ENCODE results near the gene CDH6. TPM values are rescaled to one million over a fixed set of nuclear protein-coding genes. Genes with fewer than 3 reads are reported as not detected.

CDH6 gene
- total and polyA plus RNA-seq, 2 of the 4 experiments (the other 2 are of a cell fraction) = 72.2 to 232 TPM

DNA sequence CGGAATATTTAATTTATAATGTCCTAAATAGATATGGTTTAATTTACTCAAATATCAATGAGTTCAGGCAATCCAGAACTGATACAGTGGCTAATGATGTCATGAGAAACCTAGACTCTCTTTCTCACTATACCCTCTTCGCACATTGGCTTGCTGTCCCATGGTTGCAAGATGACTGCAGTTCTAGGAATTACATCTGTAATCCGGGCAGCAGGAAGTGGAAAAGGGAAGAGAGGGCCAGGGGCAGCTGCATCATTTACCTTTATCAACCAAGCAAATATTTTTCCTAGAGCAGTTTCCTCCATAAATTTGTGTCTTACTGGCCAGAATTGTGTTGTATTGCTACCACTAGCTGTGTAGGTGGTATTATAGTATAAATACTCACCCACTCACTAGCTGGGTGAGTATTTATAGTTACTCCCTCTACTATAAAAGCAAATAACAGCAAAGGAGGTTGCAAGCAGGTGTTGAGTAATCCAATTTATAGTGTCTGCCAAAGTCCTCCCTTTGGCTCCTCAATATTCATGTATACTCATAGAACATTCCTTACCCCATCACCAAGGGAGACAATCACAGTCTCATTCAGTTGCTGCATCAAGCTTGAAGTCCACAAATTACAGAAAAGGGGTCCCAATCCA lies 169.6 kb downstream of the CDH6 start:
- Histone ChIP-seq H3K9me1 (ENCODE audit: insufficient read depth, low read length) (peaks cover 13% of the 10 kb centered on the region), H4K5ac (ENCODE audit: low read depth, low read length) (peak overlapping the region; percentile 60; the same call in 1 of the 2 replicates), H3K9me3 (ENCODE audit: control insufficient read depth, insufficient read depth, low read length) (no peaks in the 10 kb centered on the region), H2AK5ac (ENCODE audit: low read depth, low read length) (peak overlapping the region; percentile 93), H3K27me3 (ENCODE audit: control insufficient read depth, insufficient read depth, low read length) (no peaks in the 10 kb centered on the region), H3K23ac (ENCODE audit: low read depth, low read length) (peak overlapping the region; percentile 91; the same call in 1 of the 2 replicates), H3K4me2 (ENCODE audit: low read depth, low read length) (no peak overlapping the region; the same call in 1 of the 2 replicates), H3K4me1 (ENCODE audit: control insufficient read depth, insufficient read depth, low read length) (peaks cover 36% of the 10 kb centered on the region), H4K20me1 (ENCODE audit: insufficient read depth, low read length) (no peaks in the 10 kb centered on the region), H3K56ac (ENCODE audit: extremely low read depth, insufficient read depth, low read length) (peak overlapping the region; percentile 39; the same call in 1 of the 2 replicates), H2AK9ac (replicated peaks; ENCODE audit: low read depth, low read length, poor library complexity) (peak overlapping the region; percentile 35), H3K9ac (ENCODE audit: low read depth, low read length) (no peak overlapping the region), H4K91ac (ENCODE audit: insufficient read depth, low read depth, low read length) (peak overlapping the region; percentile 97), H3K4ac (ENCODE audit: low read depth, low read length) (peak overlapping the region; percentile 99), H2BK120ac (ENCODE audit: low read depth, low read length) (peak overlapping the region; percentile 98), H3K27ac (ENCODE audit: insufficient read depth, low read length) (peak overlapping the region; percentile 88), H3K18ac (ENCODE audit: low read depth, low read length) (peak overlapping the region; percentile 94), H3K14ac (replicated peaks; ENCODE audit: low read depth, low read length) (peak overlapping the region; percentile 98), H2BK20ac (ENCODE audit: low read depth, low read length) (peak overlapping the region; percentile 98), H3K79me1 (ENCODE audit: low read depth in 1 of 2, low read length in 2 of 2) (no peaks in the 10 kb centered on the region), H2BK15ac (ENCODE audit: low read depth, low read length) (peak overlapping the region; percentile 94; the same call in 2 of the 3 replicates), H3K36me3 (ENCODE audit: control insufficient read depth, insufficient read depth, low read length) (no peaks in the 10 kb centered on the region), H4K8ac (ENCODE audit: low read depth in 2 of 2, low read length in 2 of 2) (peak overlapping the region; percentile 85 to 94; a peak in 3 of 4 replicates), H3K4me3 (ENCODE audit: insufficient read depth, low read depth, low read length) (no peak overlapping the region), H2AFZ (replicated peaks; ENCODE audit: low read length, poor library complexity) (peak overlapping the region; percentile 80), H2BK5ac (ENCODE audit: low read depth, low read length, poor library complexity, severe bottlenecking) (peak overlapping the region; percentile 100)
- ATAC-seq (ENCODE audit: low read depth) (peak; percentile 5), DNase-seq (peak; percentile 76)
- intact Hi-C loops (cut with micrococcal nuclease) = loop anchor here (5.0 kb wide), 1 partner anchor 114 kb away; no protein-coding TSS in a partner anchor
- dilution Hi-C loops (cut with HindIII; ENCODE audit: low sequenced_read_pairs, unreplicated experiment) = no loop called here
- WGBS, 2 experiments (ENCODE audit: extremely low coverage in 2 of 2, insufficient read length in 1 of 2) = no CpG with 5 or more reads among the region's 3 CpGs
- peak; percentile 74 for TF ChIP-seq CEBPB (IDR thresholded peaks at IDR 0.05; ENCODE audit: low read depth, low read length)
- TF ChIP-seq MAZ (IDR thresholded peaks at IDR 0.05; ENCODE audit: borderline replicate concordance, low read depth, low read length) = no peak
- ChIA-PET CTCF (no interaction called here), POLR2A (ENCODE audit: unreplicated experiment) (no interaction called here)
- in situ Hi-C loops (cut with MboI; ENCODE audit: low sequenced_read_pairs) = no loop called here
- BruUV-seq (replicated peaks) = no TSS peak

Measured in IMR-90 (cell line).